Inflammatory macrophage treated with lipopolysaccharide for 1 hour (primary cell): ENCODE results near the gene ATG12.

Experiments
- DNase-seq, 2 donors: peaks; one replicate each; pipeline ENCODE4 v3.0.0-alpha.2; 2020 to 2022

Gene ATG12

DNA sequence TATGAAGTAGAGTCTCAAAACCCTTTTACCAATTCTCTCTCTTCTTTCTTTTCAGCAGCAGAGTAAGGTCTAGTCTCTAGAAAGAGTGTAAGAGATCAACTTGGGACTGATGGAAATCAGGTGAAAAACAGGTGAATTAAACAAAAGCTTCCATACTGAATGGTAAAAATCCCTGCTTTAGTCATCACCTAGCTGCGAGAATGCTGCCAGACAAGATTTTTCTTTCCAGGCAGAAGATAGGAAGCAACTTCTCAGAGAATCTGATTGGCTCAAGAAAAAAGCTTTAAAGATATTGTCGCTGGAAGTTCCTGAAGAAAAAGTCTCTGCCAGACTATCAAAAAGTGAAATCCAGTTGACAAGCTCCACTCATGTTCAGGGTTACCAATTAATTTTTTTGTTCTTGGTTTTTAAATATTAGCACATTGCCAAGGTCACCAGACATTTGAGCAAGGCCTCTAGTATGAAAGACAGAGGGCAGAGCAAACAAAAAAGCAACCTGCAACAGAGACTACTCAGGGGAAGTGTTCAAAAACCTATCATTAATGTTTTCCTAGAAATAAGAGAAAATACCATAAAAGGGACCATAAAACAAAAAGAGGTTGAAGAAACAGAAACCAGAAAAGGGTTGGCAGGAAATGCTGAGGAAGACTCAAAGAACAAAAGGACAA lies 34.2 kb downstream of the ATG12 start:
- no peak for DNase-seq

DNA sequence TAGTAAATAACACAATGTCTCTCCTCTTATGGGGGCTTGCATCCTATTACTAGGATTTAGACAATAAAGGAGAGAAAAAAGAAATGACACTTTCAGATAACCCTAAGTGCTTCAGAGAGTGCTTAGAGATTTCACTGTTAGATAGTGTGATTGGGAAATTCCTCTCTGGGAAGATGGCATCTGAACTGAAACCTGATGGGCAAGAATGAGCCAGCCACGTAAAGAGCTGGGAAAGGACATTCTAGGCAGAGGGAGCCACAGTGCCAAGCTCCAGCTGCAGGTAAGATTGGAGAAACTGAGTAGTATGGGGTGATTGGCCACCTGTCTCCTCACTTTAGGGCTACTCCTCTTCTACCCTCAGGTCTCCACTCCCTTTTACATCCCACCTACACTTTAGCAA lies 39.4 kb downstream of the ATG12 start:
- DNase-seq, result no peak

DNA sequence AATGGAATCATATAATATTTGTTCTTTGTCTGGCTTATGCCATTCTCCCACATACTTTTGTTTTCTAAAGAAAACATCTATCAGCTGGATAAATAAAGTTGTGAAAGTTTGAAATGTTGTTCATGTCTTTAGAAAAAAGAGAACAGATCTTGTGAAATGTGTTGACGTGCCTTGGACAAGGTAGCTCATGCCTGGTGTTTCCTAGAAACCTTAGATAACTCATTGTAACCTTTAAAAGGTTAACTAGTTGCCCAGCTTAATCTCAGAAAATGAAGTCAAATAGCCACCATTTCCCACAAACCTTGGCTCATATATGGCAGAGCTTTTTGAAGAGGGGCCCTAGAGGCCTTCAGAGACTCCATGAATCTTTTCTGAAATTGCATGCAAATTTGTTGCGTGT lies 40.2 kb downstream of the ATG12 start:
- no peak for DNase-seq

GRCh38 chr5:115800108-115800507 lies 41.3 kb downstream of the ATG12 start:
- no peak for DNase-seq

GRCh38 chr5:115798252-115798651 lies 43.1 kb downstream of the ATG12 start:
- no peak for DNase-seq

- DNase-seq, result no peak
Measured at GRCh38 chr5:115796656-115797055, 44.7 kb downstream of the ATG12 start.

DNA sequence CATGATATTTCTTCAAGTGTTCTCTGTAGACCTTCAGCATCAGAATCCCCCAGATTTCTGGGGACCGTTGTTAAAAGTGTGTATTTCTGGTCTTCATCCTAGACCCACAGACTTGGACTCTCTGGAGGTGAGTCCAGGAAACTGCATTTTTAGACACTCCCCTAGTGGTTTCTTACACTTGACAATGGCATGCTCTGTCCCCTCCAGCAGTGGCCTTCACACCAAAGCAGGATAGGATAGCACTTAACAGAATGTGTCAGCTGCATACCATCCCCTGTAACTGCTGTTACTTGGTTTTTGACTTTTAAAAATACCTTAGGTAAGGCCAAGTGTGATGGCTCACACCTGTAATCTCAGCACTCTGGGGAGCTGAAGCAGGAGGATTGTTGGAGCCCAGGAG lies 45.7 kb downstream of the ATG12 start:
- no peak for DNase-seq

DNA sequence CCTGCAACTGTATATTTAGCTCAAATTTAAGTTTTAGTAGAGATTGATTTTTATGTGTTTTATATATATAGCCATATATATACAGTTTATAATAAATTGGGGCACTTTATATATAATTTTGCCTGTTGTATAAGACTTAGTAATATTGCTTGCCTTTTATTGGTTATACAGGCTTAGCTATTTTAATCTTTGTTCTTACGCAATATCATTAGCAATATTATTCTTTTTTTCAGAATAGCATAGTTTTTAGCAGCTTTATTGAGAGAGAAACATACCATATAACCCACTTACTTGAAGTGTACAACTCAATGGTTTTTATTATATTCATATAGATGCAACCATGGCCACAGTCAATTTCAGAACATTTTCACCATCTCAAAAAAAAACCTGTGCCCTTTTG lies 52.9 kb downstream of the ATG12 start:
- no peak for DNase-seq

DNA sequence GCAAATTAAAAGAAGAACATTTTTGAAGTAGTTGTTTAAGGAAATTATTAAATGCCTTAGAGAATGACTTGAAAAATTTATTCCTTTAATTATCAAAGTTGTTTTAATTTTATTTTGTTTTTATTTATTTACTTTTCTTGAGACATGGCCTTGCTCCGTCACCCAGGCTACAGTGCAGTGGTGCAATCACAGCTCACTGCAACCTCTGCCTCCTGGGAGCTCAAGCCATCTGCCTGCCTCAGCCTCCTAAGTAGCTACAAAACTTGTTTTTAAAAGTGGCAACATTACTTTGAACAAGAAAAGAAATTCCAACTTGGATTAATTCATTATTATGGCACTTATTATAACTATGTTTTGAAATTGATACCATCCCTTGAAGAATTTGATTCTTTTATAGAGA lies 53.9 kb downstream of the ATG12 start:
- DNase-seq, result no peak

DNA sequence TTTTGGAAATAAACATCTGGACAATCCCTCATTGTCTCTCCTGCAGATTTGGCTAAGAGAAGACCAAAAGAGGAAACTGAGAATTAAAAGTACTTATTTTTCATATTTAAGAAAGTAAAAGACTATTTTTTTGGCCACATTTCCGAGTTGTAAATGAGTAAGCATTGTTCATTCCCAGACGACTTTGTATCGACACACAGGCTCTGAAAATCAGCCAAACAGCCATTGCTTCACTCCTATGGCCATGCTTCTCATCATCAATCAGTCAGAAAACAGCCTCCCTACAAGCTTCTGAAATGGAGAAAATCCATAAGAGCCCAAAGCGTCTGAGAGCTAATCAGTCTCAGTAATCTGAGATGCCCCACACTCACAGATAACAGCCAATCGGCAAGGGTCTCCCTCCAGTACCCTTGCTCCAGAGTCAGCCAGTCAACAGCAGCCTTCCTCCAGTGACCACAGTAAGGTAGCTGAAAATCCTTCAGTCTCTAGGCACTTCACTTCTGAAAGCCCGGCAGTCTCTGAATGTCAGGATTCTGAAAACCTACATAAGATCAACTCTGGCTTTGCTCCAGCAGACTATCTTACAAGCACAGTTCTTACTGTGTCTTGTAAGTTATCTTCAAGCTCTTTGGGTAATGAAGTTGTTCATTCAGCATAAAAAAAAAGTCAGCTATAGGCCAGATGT lies 55.8 kb downstream of the ATG12 start:
- no peak for DNase-seq

DNA sequence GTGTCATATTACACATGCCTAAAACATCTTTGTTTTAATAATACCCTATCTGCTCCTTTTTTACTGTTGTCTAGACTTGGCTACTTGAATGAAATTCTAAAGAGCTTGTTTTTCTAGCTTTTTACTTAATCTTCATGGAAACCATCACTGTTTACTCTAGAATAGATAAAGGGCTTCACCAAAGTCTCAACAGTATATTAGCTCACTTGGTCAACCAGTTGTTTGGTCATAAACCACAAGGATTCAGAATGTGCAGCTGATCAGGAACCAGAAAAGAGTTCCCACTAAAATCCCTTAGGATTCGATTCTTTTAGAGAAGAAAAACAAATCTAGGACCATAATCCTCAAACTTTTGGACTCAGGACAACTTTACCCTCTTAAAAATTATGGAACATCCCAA lies 62.9 kb downstream of the ATG12 start:
- DNase-seq, result no peak
